WTC11 (cell line): Measurements from ENCODE around the gene CD247.

ENCODE experiments used
- ATF6 ChIP-seq: sonication (generic); formaldehyde crosslinking; IDR thresholded peaks from 2 replicates; pipeline ENCODE4 v1.8.1; 2023; ENCODE audit warnings: mild to moderate bottlenecking, missing genetic modification reagents
- CREM ChIP-seq: sonication (generic); formaldehyde crosslinking; IDR thresholded peaks from 2 replicates; pipeline ENCODE4 v1.8.1; 2022; ENCODE audit warnings: mild to moderate bottlenecking, missing genetic modification reagents, moderate library complexity
- ESRRA ChIP-seq: sonication (generic); formaldehyde crosslinking; IDR thresholded peaks from 2 replicates; pipeline ENCODE4 v1.8.1; 2022; ENCODE audit warnings: mild to moderate bottlenecking, missing genetic modification reagents, borderline replicate concordance
- FOXJ3 ChIP-seq: sonication (generic); formaldehyde crosslinking; IDR thresholded peaks from 2 replicates; pipeline ENCODE4 v1.9.0; 2021; ENCODE audit warnings: missing genetic modification reagents, mild to moderate bottlenecking, borderline replicate concordance
- IRF1 ChIP-seq: sonication (generic); formaldehyde crosslinking; IDR thresholded peaks from 2 replicates; pipeline ENCODE4 v1.8.0; 2023; ENCODE audit warnings: missing genetic modification reagents
- MAX ChIP-seq: sonication (generic); formaldehyde crosslinking; IDR thresholded peaks from 2 replicates; pipeline ENCODE4 v1.8.0; 2022; ENCODE audit warnings: mild to moderate bottlenecking, missing genetic modification reagents
- NR1H2 ChIP-seq: sonication (generic); formaldehyde crosslinking; IDR thresholded peaks from 2 replicates; pipeline ENCODE4 v1.9.0; 2021; ENCODE audit warnings: mild to moderate bottlenecking, moderate library complexity, missing genetic modification reagents
- PRRX2 ChIP-seq: fragments of 250-450 bp; sonication (Bioruptor Pico); IDR thresholded peaks from 2 replicates; pipeline ENCODE4 v1.8.0; 2021; ENCODE audit warnings: mild to moderate bottlenecking
- TCF7 ChIP-seq: sonication (generic); formaldehyde crosslinking; IDR thresholded peaks from 2 replicates; pipeline ENCODE4 v1.8.0; 2022; ENCODE audit warnings: mild to moderate bottlenecking, low read depth, missing genetic modification reagents, moderate library complexity
- USF1 ChIP-seq: sonication (generic); formaldehyde crosslinking; IDR thresholded peaks from 2 replicates; pipeline ENCODE4 v1.8.0; 2022; ENCODE audit warnings: mild to moderate bottlenecking, missing genetic modification reagents
- ZNF317 ChIP-seq: sonication (generic); formaldehyde crosslinking; IDR thresholded peaks from 2 replicates; pipeline ENCODE4 v1.8.1; 2023; ENCODE audit warnings: low read depth, mild to moderate bottlenecking, moderate library complexity, missing genetic modification reagents, borderline replicate concordance
- TF ChIP-seq, protein P1 (sequence below): fragments of 200-600 bp; IDR thresholded peaks from 2 replicates; pipeline ENCODE4 v1.8.0; 2022; ENCODE audit warnings: antibody characterized with exemption
- TF ChIP-seq, protein P2 (sequence below): sonication (generic); formaldehyde crosslinking; IDR thresholded peaks from 2 replicates; pipeline ENCODE4 v1.8.1; 2023; ENCODE audit warnings: mild to moderate bottlenecking, missing genetic modification reagents, borderline replicate concordance

GRCh38 chr1:167566766-167567165, 48.4 kb upstream of the CD247 start:
- TF ChIP-seq, protein P1, sequence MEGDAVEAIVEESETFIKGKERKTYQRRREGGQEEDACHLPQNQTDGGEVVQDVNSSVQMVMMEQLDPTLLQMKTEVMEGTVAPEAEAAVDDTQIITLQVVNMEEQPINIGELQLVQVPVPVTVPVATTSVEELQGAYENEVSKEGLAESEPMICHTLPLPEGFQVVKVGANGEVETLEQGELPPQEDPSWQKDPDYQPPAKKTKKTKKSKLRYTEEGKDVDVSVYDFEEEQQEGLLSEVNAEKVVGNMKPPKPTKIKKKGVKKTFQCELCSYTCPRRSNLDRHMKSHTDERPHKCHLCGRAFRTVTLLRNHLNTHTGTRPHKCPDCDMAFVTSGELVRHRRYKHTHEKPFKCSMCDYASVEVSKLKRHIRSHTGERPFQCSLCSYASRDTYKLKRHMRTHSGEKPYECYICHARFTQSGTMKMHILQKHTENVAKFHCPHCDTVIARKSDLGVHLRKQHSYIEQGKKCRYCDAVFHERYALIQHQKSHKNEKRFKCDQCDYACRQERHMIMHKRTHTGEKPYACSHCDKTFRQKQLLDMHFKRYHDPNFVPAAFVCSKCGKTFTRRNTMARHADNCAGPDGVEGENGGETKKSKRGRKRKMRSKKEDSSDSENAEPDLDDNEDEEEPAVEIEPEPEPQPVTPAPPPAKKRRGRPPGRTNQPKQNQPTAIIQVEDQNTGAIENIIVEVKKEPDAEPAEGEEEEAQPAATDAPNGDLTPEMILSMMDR: no peak
- TF ChIP-seq NR1H2 (no peak), TCF7 (CRISPR knock-in tag) (no peak), ATF6 (no peak), FOXJ3 (CRISPR knock-in tag) (no peak), ZNF317 (CRISPR knock-in tag) (no peak), ESRRA (no peak), MAX (CRISPR knock-in tag) (no peak), USF1 (CRISPR knock-in tag) (no peak), CREM (CRISPR knock-in tag) (no peak), IRF1 (CRISPR knock-in tag) (no peak), PRRX2 (CRISPR knock-in tag) (no peak)
- TF ChIP-seq, protein P2, sequence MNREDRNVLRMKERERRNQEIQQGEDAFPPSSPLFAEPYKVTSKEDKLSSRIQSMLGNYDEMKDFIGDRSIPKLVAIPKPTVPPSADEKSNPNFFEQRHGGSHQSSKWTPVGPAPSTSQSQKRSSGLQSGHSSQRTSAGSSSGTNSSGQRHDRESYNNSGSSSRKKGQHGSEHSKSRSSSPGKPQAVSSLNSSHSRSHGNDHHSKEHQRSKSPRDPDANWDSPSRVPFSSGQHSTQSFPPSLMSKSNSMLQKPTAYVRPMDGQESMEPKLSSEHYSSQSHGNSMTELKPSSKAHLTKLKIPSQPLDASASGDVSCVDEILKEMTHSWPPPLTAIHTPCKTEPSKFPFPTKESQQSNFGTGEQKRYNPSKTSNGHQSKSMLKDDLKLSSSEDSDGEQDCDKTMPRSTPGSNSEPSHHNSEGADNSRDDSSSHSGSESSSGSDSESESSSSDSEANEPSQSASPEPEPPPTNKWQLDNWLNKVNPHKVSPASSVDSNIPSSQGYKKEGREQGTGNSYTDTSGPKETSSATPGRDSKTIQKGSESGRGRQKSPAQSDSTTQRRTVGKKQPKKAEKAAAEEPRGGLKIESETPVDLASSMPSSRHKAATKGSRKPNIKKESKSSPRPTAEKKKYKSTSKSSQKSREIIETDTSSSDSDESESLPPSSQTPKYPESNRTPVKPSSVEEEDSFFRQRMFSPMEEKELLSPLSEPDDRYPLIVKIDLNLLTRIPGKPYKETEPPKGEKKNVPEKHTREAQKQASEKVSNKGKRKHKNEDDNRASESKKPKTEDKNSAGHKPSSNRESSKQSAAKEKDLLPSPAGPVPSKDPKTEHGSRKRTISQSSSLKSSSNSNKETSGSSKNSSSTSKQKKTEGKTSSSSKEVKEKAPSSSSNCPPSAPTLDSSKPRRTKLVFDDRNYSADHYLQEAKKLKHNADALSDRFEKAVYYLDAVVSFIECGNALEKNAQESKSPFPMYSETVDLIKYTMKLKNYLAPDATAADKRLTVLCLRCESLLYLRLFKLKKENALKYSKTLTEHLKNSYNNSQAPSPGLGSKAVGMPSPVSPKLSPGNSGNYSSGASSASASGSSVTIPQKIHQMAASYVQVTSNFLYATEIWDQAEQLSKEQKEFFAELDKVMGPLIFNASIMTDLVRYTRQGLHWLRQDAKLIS (CRISPR knock-in tag): no peak
